H9 (cell line): ENCODE measurements around the gene BRSK2. TPM values are rescaled to one million over a fixed set of nuclear protein-coding genes. Genes with fewer than 3 reads are reported as not detected.

Experiments used
- DNase-seq: peaks from one replicate; pipeline ENCODE4 v3.0.0-alpha.2; 2017
- H2AFZ ChIP-seq: one replicate; pipeline ENCODE4 v1.6.1; 2013; ENCODE audit warnings: mild to moderate bottlenecking, low read length, control low read depth, moderate library complexity
- H2AK5ac ChIP-seq: 2 replicates; pipeline ENCODE4 v1.6.1; 2013; ENCODE audit warnings: low read length, control low read depth, mixed read lengths; ENCODE audit not compliant: insufficient read length
- H2BK120ac ChIP-seq: one replicate; pipeline ENCODE4 v1.6.1; 2013; ENCODE audit warnings: low read depth, mild to moderate bottlenecking, low read length, control low read depth, inconsistent platforms; ENCODE audit not compliant: poor library complexity, severe bottlenecking
- H2BK12ac ChIP-seq: 2 replicates; pipeline ENCODE4 v1.6.1; 2013; ENCODE audit warnings: low read length, control low read depth, mixed read lengths, low read depth; ENCODE audit not compliant: insufficient read length
- H2BK15ac ChIP-seq: 2 replicates; pipeline ENCODE4 v1.6.1; 2013; ENCODE audit warnings: low read depth, low read length, control low read depth
- H2BK20ac ChIP-seq: one replicate; pipeline ENCODE4 v1.6.1; 2013; ENCODE audit warnings: low read depth, mild to moderate bottlenecking, low read length, control low read depth, inconsistent platforms; ENCODE audit not compliant: poor library complexity, severe bottlenecking
- H2BK5ac ChIP-seq: 2 replicates; pipeline ENCODE4 v1.6.1; 2013; ENCODE audit warnings: low read length, control low read depth, mixed read lengths; ENCODE audit not compliant: insufficient read length
- H3K14ac ChIP-seq: 2 replicates; pipeline ENCODE4 v1.6.1; 2013; ENCODE audit warnings: low read length, control low read depth; ENCODE audit not compliant: insufficient read depth
- H3K18ac ChIP-seq: 2 replicates; pipeline ENCODE4 v1.6.1; 2013; ENCODE audit warnings: low read depth, mild to moderate bottlenecking, mixed read lengths, low read length, control low read depth; ENCODE audit not compliant: insufficient read length
- H3K23ac ChIP-seq: 2 replicates; pipeline ENCODE4 v1.6.1; 2013; ENCODE audit warnings: low read length, control low read depth, mixed read lengths, low read depth; ENCODE audit not compliant: insufficient read length
- H3K23me2 ChIP-seq: 2 replicates; pipeline ENCODE4 v1.6.1; 2013; ENCODE audit warnings: low read depth, mild to moderate bottlenecking, mixed read lengths, low read length, control low read depth; ENCODE audit not compliant: insufficient read length, poor library complexity, severe bottlenecking
- H3K27ac ChIP-seq: 2 replicates; pipeline ENCODE4 v1.5.1; 2013; ENCODE audit warnings: low read length, control low read depth, mixed read lengths, low read depth; ENCODE audit not compliant: insufficient read length
- H3K27me3 ChIP-seq: 2 replicates; pipeline ENCODE4 v1.6.1; 2013; ENCODE audit warnings: low read length, control low read depth, inconsistent platforms; ENCODE audit not compliant: insufficient read depth
- H3K4ac ChIP-seq: 2 replicates; pipeline ENCODE4 v1.6.1; 2013; ENCODE audit warnings: low read depth, mild to moderate bottlenecking, control low read depth, inconsistent platforms, low read length, moderate library complexity
- H3K4me1 ChIP-seq: 2 replicates; pipeline ENCODE4 v1.6.1; 2013; ENCODE audit warnings: low read length, control low read depth, inconsistent platforms; ENCODE audit not compliant: insufficient read depth
- H3K4me2 ChIP-seq: 2 replicates; pipeline ENCODE4 v1.6.1; 2013; ENCODE audit warnings: low read length, control low read depth, mixed read lengths; ENCODE audit not compliant: insufficient read length, insufficient read depth
- H3K56ac ChIP-seq: 2 replicates; pipeline ENCODE4 v1.6.1; 2013; ENCODE audit warnings: low read depth, mild to moderate bottlenecking, mixed read lengths, low read length, control low read depth; ENCODE audit not compliant: insufficient read length
- H3K79me1 ChIP-seq: 2 replicates; pipeline ENCODE4 v1.6.1; 2013; ENCODE audit warnings: low read depth, mild to moderate bottlenecking, moderate library complexity, low read length, control low read depth, inconsistent platforms; ENCODE audit not compliant: insufficient read depth, poor library complexity, severe bottlenecking
- H3K79me2 ChIP-seq: 2 replicates; pipeline ENCODE4 v1.6.1; 2013; ENCODE audit warnings: low read length, control low read depth, inconsistent platforms; ENCODE audit not compliant: insufficient read depth
- H3K9ac ChIP-seq: 2 replicates; pipeline ENCODE4 v1.6.1; 2013; ENCODE audit warnings: low read length, control low read depth, mixed read lengths; ENCODE audit not compliant: insufficient read length; ENCODE audit errors: extremely low read depth
- H3K9me3 ChIP-seq: one replicate; pipeline ENCODE4 v1.6.1; 2013; ENCODE audit warnings: low read depth, low read length, inconsistent platforms; ENCODE audit not compliant: control insufficient read depth
- H3T11ph ChIP-seq: one replicate; pipeline ENCODE4 v1.6.1; 2013; ENCODE audit warnings: mild to moderate bottlenecking, low read length, control low read depth, inconsistent platforms
- H4K20me1 ChIP-seq: one replicate; pipeline ENCODE4 v1.6.1; 2013; ENCODE audit not compliant: control insufficient read depth, insufficient read length, insufficient read depth
- H4K5ac ChIP-seq: 2 replicates; pipeline ENCODE4 v1.6.1; 2013; ENCODE audit warnings: low read depth, mild to moderate bottlenecking, mixed read lengths, low read length, control low read depth; ENCODE audit not compliant: insufficient read length
- H4K8ac ChIP-seq: replicated peaks from 2 replicates; pipeline ENCODE4 v1.6.1; 2013; ENCODE audit warnings: low read length, control low read depth, mixed read lengths, low read depth; ENCODE audit not compliant: insufficient read length
- H4K91ac ChIP-seq: 2 replicates; pipeline ENCODE4 v1.6.1; 2013; ENCODE audit warnings: low read depth, mild to moderate bottlenecking, moderate library complexity, mixed read lengths, low read length, control low read depth; ENCODE audit not compliant: insufficient read length
- H3K27ac Mint-ChIP-seq, 3 experiments: 2 replicates in 2 of 3; 3 replicates in 1 of 3; pipeline ENCODE4 v1.8.0; 2020 to 2021; ENCODE audit warnings: mixed read lengths in 3 of 3, mild to moderate bottlenecking in 1 of 3, moderate library complexity in 1 of 3
- H3K27me3 Mint-ChIP-seq: 2 replicates; pipeline ENCODE4 v1.8.0; 2021; ENCODE audit warnings: low read depth, mild to moderate bottlenecking, moderate library complexity, mixed read lengths
- H3K36me3 Mint-ChIP-seq, 3 experiments: 2 replicates in 2 of 3; 3 replicates in 1 of 3; pipeline ENCODE4 v1.8.0; 2020 to 2021; ENCODE audit warnings: low read depth in 3 of 3, mixed read lengths in 3 of 3; ENCODE audit not compliant: insufficient read depth in 1 of 3
- H3K4me1 Mint-ChIP-seq, 2 experiments: 2 replicates each; pipeline ENCODE4 v1.8.0; 2020; ENCODE audit warnings: mixed read lengths in 2 of 2
- H3K4me3 Mint-ChIP-seq, 2 experiments: 2 replicates in 1 of 2; 3 replicates in 1 of 2; pipeline ENCODE4 v1.8.0; 2020 to 2021; ENCODE audit warnings: mild to moderate bottlenecking in 2 of 2, mixed read lengths in 2 of 2, moderate library complexity in 1 of 2
- H3K9me3 Mint-ChIP-seq, 2 experiments: 2 replicates in 1 of 2; 3 replicates in 1 of 2; pipeline ENCODE4 v1.8.0; 2020; ENCODE audit warnings: mild to moderate bottlenecking in 2 of 2, mixed read lengths in 2 of 2, moderate library complexity in 1 of 2
- WGBS: extraction: QIAGEN DNeasy Blood & Tissue Kit; methylation state at CpG from one replicate; pipeline ENCODE4 v1.1.7; 2013; ENCODE audit warnings: missing lambda C conversion rate, low lambda C conversion rate, mixed read lengths; ENCODE audit not compliant: insufficient read length; ENCODE audit errors: extremely low coverage; 5-methylcytosine and 5-hydroxymethylcytosine counted together
- total RNA-seq: library from RNA; stranded (reverse); gene quantifications from 2 replicates; pipeline ENCODE4 v1.2.1, GENCODE V29; 2021
- TF ChIP-seq, protein P1 (sequence below): fragments of 200-600 bp; sonication (generic); conservative IDR thresholded peaks from 3 replicates; pipeline ENCODE4 v1.8.0; 2021; ENCODE audit warnings: antibody characterized with exemption, mild to moderate bottlenecking

The BRSK2 gene
- total RNA-seq, 1 experiment from 2014 or later = 28.4 TPM

DNA sequence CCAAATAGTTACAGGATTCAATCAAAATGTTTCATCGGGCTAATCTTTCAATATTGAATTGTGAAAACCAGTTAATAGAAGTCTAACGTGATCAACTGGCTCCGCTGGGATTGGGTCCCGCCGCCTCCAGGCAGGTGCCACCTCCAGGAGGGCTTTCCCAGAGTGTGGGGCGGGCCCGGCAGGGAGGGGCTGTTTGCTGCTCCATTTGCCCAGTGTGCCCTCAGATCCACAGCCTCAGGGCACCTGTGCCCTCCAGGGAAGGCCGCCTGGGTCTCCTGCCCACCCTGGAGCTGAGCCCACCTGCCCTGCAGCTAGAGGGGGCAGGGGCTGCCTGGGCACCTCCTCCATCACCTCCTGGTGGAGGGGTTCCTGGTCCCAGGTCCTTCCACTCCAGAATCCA is 17.9 kb downstream of the BRSK2 start:
- Histone ChIP-seq H2BK5ac (no peak overlapping the region), H3K4me2 (no peak overlapping the region), H2BK120ac (no peak overlapping the region), H3K27ac (no peak overlapping the region), H3K23ac (no peak overlapping the region), H3K27me3 (no peaks in the 10 kb centered on the region), H4K8ac (no peak overlapping the region), H3K9me3 (no peaks in the 10 kb centered on the region), H3K79me2 (peaks cover 2% of the 10 kb centered on the region; the same call in 1 of the 2 replicates), H3K4ac (no peak overlapping the region), H4K20me1 (peaks cover 5% of the 10 kb centered on the region), H3K23me2 (no peaks in the 10 kb centered on the region), H4K5ac (no peak overlapping the region), H2AFZ (no peak overlapping the region), H3K56ac (no peak overlapping the region), H3K4me1 (no peaks in the 10 kb centered on the region), H3K18ac (no peak overlapping the region), H3T11ph (no peak overlapping the region), H2BK20ac (no peak overlapping the region), H2BK15ac (no peak overlapping the region), H3K79me1 (peaks cover 2% of the 10 kb centered on the region), H4K91ac (no peak overlapping the region), H2AK5ac (no peak overlapping the region), H2BK12ac (no peak overlapping the region), H3K14ac (no peak overlapping the region; the same call in 1 of the 2 replicates), H3K9ac (no peak overlapping the region)
- no CpG with 5 or more reads among the region's 8 CpGs for WGBS
- Mint-ChIP-seq H3K36me3 (peaks cover 0 to 2% (median 0%) of the 10 kb centered on the region in 3 experiments; a peak in 2 of 7 replicates), H3K9me3 (peaks cover 2 to 3% of the 10 kb centered on the region in 2 experiments; a peak in 3 of 5 replicates), H3K4me3 (no peak overlapping the region), H3K4me1 (no peaks in the 10 kb centered on the region; a peak in 1 of 4 replicates), H3K27ac (no peak overlapping the region), H3K27me3 (no peaks in the 10 kb centered on the region; the same call in 1 of the 2 replicates)
- no peak for DNase-seq
- TF ChIP-seq, protein P1, sequence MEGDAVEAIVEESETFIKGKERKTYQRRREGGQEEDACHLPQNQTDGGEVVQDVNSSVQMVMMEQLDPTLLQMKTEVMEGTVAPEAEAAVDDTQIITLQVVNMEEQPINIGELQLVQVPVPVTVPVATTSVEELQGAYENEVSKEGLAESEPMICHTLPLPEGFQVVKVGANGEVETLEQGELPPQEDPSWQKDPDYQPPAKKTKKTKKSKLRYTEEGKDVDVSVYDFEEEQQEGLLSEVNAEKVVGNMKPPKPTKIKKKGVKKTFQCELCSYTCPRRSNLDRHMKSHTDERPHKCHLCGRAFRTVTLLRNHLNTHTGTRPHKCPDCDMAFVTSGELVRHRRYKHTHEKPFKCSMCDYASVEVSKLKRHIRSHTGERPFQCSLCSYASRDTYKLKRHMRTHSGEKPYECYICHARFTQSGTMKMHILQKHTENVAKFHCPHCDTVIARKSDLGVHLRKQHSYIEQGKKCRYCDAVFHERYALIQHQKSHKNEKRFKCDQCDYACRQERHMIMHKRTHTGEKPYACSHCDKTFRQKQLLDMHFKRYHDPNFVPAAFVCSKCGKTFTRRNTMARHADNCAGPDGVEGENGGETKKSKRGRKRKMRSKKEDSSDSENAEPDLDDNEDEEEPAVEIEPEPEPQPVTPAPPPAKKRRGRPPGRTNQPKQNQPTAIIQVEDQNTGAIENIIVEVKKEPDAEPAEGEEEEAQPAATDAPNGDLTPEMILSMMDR = no peak
